KMS-11 (cell line): ENCODE results near the gene NRXN3.

ENCODE experiments used
- H2AFZ ChIP-seq: fragments of 200-600 bp; sonication (generic); 2 replicates; pipeline ENCODE4 v1.6.1; 2016; ENCODE audit warnings: antibody characterized with exemption, mixed run types, low read depth
- H3K27ac ChIP-seq: fragments of 200-600 bp; sonication (generic); 2 replicates; pipeline ENCODE4 v1.6.1; 2016; ENCODE audit warnings: mild to moderate bottlenecking, mixed run types
- H3K27me3 ChIP-seq: fragments of 200-600 bp; sonication (generic); 2 replicates; pipeline ENCODE4 v1.6.1; 2017; ENCODE audit warnings: mild to moderate bottlenecking, low read depth, mixed run types, moderate library complexity; ENCODE audit not compliant: insufficient read depth
- H3K36me3 ChIP-seq: fragments of 200-600 bp; sonication (generic); 2 replicates; pipeline ENCODE4 v1.6.1; 2017; ENCODE audit warnings: mild to moderate bottlenecking, mixed run types; ENCODE audit not compliant: insufficient read depth
- H3K4me1 ChIP-seq: fragments of 200-600 bp; sonication (generic); 2 replicates; pipeline ENCODE4 v1.6.1; 2016; ENCODE audit warnings: mild to moderate bottlenecking, low read depth, mixed run types; ENCODE audit not compliant: poor library complexity, severe bottlenecking
- H3K4me2 ChIP-seq: fragments of 200-600 bp; sonication (generic); 2 replicates; pipeline ENCODE4 v1.7.0; 2016; ENCODE audit warnings: mild to moderate bottlenecking, mixed run types
- H3K4me3 ChIP-seq: fragments of 200-600 bp; sonication (generic); IDR thresholded peaks from 2 replicates; pipeline ENCODE4 v1.6.1; 2017; ENCODE audit warnings: low read depth, low read length, mixed read lengths; ENCODE audit not compliant: insufficient read depth
- H3K79me2 ChIP-seq: fragments of 200-600 bp; sonication (generic); 2 replicates; pipeline ENCODE4 v1.6.1; 2016; ENCODE audit warnings: low read depth, mixed run types; ENCODE audit not compliant: insufficient read depth
- H3K9ac ChIP-seq: fragments of 200-600 bp; sonication (generic); 2 replicates; pipeline ENCODE4 v1.6.1; 2016; ENCODE audit warnings: mild to moderate bottlenecking, mixed run types
- H4K20me1 ChIP-seq: fragments of 200-600 bp; sonication (generic); 2 replicates; pipeline ENCODE4 v1.6.1; 2016; ENCODE audit warnings: mild to moderate bottlenecking, mixed run types; ENCODE audit not compliant: insufficient read depth
- CTCF ChIP-seq: fragments of 200-600 bp; sonication (generic); conservative IDR thresholded peaks from 2 replicates; pipeline ENCODE4 v1.6.1; 2017; ENCODE audit warnings: low read depth, mild to moderate bottlenecking, antibody characterized with exemption, low read length, moderate library complexity, mixed read lengths

The NRXN3 gene

DNA sequence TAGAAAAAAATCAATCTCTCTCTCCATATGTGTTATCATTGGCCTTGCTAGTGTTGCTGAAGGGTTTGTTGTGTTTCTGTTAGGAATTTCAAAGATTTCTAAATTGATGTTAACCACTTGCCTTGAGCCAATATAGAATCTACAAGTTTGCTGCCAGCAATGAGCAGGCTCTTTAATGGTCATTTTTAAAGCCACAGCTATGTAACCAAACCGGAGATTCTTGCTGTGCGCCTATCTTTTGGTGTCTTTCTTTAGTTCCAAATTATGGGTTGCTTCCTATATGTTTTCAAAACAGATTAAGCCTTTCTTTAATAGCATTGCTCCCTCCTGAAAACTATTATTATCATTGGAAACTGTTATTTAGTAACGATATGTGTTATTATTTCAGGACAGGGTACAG lies 1495.4 kb downstream of the NRXN3 start:
- no peak overlapping the region for H3K4me3 ChIP-seq
- peaks cover 7% of the 10 kb centered on the region for H3K4me1 ChIP-seq
- H3K79me2 ChIP-seq, result no peaks in the 10 kb centered on the region

GRCh38 chr14:79668951-79669350 lies 1498.8 kb downstream of the NRXN3 start:
- H3K79me2 ChIP-seq, result no peaks in the 10 kb centered on the region
- no peak overlapping the region for H3K4me2 ChIP-seq
- no peaks in the 10 kb centered on the region for H3K36me3 ChIP-seq
- no peak overlapping the region for H3K4me3 ChIP-seq
- H3K27ac ChIP-seq, result no peak overlapping the region
- no peak overlapping the region for H3K9ac ChIP-seq
- no peak for TF ChIP-seq CTCF
- no peaks in the 10 kb centered on the region for H3K27me3 ChIP-seq
- H2AFZ ChIP-seq, result no peak overlapping the region
- no peaks in the 10 kb centered on the region for H4K20me1 ChIP-seq
- H3K4me1 ChIP-seq, result no peaks in the 10 kb centered on the region

More for the DNA sequence above, 1495.4 kb downstream of the NRXN3 start:
- TF ChIP-seq CTCF, result no peak
- H3K4me2 ChIP-seq, result no peak overlapping the region
- no peaks in the 10 kb centered on the region for H3K27me3 ChIP-seq
- no peak overlapping the region for H2AFZ ChIP-seq
- H3K36me3 ChIP-seq, result no peaks in the 10 kb centered on the region
- H3K9ac ChIP-seq, result no peak overlapping the region
- no peak overlapping the region for H3K27ac ChIP-seq
- H4K20me1 ChIP-seq, result no peaks in the 10 kb centered on the region

GRCh38 chr14:79670811-79671210 lies 1500.6 kb downstream of the NRXN3 start:
- Histone ChIP-seq H3K27ac (no peak overlapping the region), H2AFZ (no peak overlapping the region), H3K27me3 (no peaks in the 10 kb centered on the region), H3K79me2 (no peaks in the 10 kb centered on the region), H3K9ac (no peak overlapping the region), H3K36me3 (no peaks in the 10 kb centered on the region), H3K4me2 (no peak overlapping the region), H3K4me1 (no peaks in the 10 kb centered on the region), H4K20me1 (no peaks in the 10 kb centered on the region), H3K4me3 (no peak overlapping the region)
- no peak for TF ChIP-seq CTCF

DNA sequence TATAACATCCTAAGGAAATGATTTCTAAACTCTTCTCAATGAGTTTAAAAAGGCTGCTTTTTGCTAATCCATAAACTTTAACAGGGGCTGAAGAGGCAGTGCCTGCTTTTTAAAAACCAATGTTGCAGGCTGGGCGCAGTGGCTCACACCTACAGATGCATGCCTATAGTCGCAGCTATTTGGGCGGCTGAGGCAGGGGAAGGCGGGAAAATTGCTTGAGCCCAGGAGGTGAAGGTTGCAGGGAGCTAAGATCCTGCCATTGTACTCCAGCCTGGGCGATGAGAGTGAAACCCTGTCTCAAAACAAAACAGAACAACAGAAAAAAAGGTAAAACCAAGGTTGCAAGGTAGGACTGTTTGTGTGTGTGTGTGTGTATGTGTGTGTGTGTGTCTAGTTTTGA lies 1509.9 kb downstream of the NRXN3 start:
- Histone ChIP-seq H2AFZ (no peak overlapping the region), H3K9ac (no peak overlapping the region), H3K27me3 (no peaks in the 10 kb centered on the region), H4K20me1 (no peaks in the 10 kb centered on the region), H3K4me2 (no peak overlapping the region), H3K27ac (no peak overlapping the region), H3K4me3 (no peak overlapping the region), H3K4me1 (no peaks in the 10 kb centered on the region), H3K36me3 (no peaks in the 10 kb centered on the region), H3K79me2 (no peaks in the 10 kb centered on the region)
- TF ChIP-seq CTCF, result no peak
